ENCODE results near the gene ZNF286A.
"Not testable (repeated sequence)": the region's sequence is repeated elsewhere in the genome, so short reads cannot be mapped to it uniquely, and the experiment has no call there.

Gene ZNF286A

DNA sequence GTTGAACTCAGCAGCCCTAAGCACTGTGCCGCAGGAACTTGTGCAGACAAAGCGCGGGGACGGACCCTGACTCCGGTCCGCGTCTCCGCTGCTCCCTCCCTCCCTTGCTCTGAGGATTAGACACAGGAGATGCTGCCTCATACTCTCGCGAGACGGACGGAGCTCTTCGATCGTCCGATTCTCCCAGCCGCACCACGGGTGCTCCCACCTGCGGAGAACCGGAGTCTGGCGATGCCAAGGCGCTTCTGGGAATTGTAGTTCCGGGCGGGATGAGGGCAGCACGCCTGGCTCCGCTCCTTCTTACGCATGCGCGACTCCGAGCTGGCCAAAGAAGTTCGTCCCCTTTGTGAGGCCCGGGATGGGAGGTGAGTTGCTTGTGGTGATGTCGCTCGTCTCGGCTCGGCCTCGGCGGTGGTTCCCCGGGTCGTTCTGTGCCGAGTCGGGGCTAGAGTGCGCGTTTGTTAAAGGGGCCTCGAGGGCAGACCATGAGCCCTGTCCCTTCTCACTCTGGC, at the start of gene ZNF286A:
TSS of gene ZNF286A (plus strand) at position 340 of the 512 bp plus-strand sequence. CDS start 578 bp downstream, outside the sequence.
- H3K4me3 ChIP-seq (ENCODE audit: low read depth, low read length): peak within 1 kb of the TSS; percentile 61

DNA sequence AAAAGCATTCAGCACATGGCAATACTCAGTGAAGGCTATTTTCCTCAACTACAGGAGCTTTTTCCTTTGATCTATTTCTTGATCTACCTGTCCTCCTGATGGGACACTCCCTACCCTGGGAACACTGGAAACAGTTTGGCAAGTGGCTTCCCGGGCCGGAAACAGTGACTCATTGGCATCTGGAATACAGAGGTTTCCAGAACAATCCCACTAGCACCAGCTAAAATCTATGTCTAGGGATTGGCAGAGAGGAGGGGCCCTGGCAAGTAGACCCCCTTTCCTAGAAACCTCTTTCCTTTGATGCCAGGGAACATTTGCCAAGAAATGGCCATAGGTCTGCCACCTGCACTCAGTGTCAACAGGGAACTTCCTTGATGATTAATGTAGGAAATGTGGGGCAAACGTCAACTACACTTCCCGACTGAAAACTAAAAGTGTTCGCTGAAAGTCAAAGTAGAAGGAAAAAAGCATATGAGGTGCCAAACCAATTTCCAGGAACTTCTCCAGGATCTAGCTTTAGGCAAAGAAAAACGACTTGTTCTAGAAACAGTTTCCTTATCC, 49.6 kb upstream of the ZNF286A start:
- TF ChIP-seq, protein P1, sequence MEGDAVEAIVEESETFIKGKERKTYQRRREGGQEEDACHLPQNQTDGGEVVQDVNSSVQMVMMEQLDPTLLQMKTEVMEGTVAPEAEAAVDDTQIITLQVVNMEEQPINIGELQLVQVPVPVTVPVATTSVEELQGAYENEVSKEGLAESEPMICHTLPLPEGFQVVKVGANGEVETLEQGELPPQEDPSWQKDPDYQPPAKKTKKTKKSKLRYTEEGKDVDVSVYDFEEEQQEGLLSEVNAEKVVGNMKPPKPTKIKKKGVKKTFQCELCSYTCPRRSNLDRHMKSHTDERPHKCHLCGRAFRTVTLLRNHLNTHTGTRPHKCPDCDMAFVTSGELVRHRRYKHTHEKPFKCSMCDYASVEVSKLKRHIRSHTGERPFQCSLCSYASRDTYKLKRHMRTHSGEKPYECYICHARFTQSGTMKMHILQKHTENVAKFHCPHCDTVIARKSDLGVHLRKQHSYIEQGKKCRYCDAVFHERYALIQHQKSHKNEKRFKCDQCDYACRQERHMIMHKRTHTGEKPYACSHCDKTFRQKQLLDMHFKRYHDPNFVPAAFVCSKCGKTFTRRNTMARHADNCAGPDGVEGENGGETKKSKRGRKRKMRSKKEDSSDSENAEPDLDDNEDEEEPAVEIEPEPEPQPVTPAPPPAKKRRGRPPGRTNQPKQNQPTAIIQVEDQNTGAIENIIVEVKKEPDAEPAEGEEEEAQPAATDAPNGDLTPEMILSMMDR (IDR thresholded peaks at IDR 0.05; ENCODE audit: low read depth, low read length): no peak
- H3K4me3 ChIP-seq (ENCODE audit: low read depth, low read length): peak overlapping the region; percentile 94

DNA sequence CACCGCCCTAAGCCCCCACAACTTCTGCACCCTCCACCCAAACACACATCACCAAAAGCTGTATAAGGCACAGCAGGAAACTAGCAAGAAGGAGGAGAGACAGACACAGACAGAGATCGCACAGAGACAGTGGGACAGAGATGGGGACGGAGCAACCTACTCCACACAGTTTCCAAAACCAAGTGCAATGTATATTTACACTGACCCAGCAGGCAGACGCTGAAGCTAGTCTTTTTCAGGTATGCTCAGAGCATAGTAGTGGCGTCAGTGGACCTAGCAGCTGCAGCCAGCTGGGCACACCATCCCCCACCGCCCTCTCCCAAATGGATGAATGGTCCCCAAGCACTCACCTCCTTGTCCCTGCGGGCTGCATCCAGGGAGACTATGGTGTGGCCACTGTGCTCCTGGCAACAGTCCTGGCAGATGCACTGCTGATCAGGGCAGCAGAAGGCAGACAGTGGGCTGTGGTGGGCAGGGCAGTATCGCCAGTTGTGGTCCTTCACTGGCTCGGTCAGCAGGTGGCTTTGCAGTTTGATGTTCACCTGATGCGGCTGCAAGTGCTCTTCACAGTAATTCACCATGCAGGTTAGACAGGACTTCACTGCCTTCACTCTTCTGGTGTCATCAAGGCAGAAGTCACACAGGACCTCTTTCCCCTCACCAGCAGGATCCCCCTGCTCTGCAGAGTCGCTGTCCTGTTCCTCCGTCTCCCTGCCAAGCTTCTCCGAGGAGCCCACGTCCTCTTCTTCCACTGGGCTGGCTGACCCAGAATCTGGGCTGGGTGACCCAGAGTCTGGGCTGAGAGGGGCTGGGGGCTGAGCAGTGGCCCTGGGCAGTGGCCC, 48.6 kb upstream of the ZNF286A start:
- peak overlapping the region; percentile 94 for H3K4me3 ChIP-seq (ENCODE audit: low read depth, low read length)
- TF ChIP-seq, protein P1 (IDR thresholded peaks at IDR 0.05; ENCODE audit: low read depth, low read length): no peak

DNA sequence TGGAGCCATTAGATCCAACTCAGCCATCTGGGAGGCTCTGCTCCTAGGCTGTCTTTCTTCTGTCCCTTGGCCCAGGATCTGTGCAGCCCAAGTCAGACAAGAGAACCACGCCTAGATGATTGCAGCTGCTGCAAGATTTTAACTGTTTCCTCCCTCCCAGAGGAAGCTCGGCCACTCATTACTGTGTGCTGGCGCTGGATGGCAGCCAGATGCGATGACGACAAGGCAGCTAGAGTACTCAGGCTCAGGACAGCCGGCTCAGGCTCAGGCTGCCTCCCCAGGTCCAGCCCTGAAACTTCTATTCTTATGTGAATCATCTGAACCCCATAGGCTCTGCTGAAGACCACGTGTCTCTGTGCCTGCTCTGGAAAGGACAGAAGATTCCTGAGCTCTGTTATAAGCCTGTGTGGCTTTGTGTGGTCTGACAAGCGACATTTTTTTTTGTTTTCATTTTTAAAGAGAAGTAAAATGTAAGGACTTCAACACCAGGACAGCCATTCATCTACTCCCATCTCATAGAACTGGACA, 47.9 kb upstream of the ZNF286A start:
- H3K4me3 ChIP-seq (ENCODE audit: low read depth, low read length): peak overlapping the region; percentile 94
- TF ChIP-seq, protein P1 (IDR thresholded peaks at IDR 0.05; ENCODE audit: low read depth, low read length): no peak

DNA sequence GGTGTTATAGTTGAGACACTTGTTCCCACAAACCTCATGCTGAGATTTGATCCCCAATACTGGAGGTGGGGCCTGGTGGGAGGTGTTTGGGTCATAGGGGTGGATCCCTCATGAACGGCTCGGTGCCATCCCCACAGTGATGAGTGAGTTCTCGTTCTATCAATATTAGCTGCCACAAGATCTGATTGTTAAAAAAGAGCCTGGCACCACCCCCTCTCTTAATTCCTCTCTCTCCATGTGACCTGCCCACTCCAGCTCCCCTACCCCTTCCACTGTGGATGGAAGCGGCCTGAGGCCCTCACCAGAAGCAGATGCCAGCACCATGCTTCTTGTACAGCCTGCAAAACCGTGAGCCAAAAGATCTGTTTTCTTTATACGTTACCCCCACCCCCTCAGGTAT, 46.6 kb upstream of the ZNF286A start:
- H3K4me3 ChIP-seq (ENCODE audit: low read depth, low read length): no peak overlapping the region

DNA sequence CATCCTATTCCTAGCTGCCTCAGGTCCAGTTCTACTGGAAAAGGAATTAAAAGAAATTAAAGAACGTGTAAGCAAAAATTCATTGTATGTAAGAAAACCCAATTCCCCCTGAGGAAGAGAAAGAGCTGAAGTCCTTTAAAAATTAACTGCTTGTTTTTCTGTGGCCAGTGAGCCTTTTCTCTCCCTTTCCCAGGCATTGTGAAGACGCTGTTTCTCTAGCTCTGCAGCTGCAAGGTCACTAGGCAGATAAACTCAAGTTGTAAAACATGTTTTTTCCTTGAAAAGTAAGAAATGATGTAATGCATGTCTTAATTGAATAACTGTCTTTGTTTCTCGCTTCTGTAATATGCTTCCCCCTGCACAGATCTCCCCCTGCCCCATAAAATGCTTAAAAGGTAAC, 45.2 kb upstream of the ZNF286A start:
- not testable (repeated sequence) for H3K4me3 ChIP-seq (ENCODE audit: low read depth, low read length)

More for the DNA sequence above, 46.6 kb upstream of the ZNF286A start:
- TF ChIP-seq, protein P1 (IDR thresholded peaks at IDR 0.05; ENCODE audit: low read depth, low read length): no peak

DNA sequence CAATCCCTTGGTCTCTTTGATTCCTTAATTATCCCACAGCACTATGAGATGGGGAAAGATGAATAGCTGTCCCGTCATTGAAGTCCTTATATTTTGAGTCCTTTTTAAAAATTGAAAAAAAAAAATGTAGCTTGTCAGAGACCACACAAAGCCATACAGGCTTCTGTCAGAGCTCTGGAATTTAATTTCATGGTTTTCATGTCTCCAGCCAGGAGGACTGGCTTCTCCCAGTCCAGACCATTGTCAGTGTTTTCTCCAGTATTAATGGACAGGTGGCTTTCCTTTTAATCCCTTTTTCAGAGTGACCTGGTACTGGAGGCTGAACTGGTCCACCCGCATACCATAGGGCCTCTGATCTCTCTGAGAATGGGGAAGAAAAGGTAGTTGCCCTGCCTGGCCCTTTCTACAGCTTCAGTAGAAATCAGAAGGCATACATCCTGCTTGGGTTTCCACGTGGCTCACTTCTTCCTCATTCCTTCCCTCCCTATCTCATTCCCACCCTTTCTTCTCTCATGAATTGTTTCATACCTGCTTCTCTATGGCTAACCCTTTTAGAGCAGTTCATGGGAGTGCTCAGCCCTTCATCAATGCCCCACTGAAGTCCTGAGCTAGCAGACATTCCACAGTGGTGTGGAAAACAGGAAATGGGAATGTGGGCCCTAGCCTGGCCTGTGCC, 44.5 kb upstream of the ZNF286A start:
- TF ChIP-seq, protein P1 (IDR thresholded peaks at IDR 0.05; ENCODE audit: low read depth, low read length): no peak
- H3K4me3 ChIP-seq (ENCODE audit: low read depth, low read length): no peak overlapping the region

DNA sequence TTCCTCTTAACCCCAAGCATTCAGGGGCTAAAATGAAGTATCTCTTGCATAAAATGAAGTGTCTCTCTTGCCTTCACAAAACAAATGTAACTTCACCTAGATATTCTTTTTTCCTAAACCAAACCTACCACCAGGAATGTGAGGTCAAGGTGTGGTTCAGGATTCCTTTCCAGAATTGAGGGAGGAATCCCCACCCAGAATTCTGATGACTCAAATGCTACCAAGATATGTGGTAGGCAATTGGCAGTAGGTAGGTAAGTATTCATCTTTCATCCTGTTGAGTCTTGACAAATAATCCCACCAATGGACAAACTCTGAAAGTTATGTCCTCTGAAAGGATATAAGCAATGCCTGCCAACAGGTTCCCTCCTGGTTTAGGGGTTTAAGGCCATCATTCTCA, 41.7 kb upstream of the ZNF286A start:
- no peak overlapping the region for H3K4me3 ChIP-seq (ENCODE audit: low read depth, low read length)
- TF ChIP-seq, protein P1 (IDR thresholded peaks at IDR 0.05; ENCODE audit: low read depth, low read length): no peak
